K562 (cell line): Measurements from ENCODE around the gene DEDD2. TPM values are rescaled to one million over a fixed set of nuclear protein-coding genes. Genes with fewer than 3 reads are reported as not detected.
A peak's percentile ranks its signal among the peaks of the same experiment; 100 is the strongest.

Experiments
- E2F3 ChIP-seq: fragments of 250-450 bp; sonication (Bioruptor Pico); IDR thresholded peaks from 2 replicates; pipeline ENCODE4 v1.4.0; 2020; ENCODE audit warnings: mild to moderate bottlenecking
- FOXA3 ChIP-seq, 2 experiments: fragments of 450-650 bp in 1 of 2; sonication (generic) in 1 of 2; formaldehyde crosslinking; IDR thresholded peaks in 1 of 2; conservative IDR thresholded peaks in 1 of 2; 2 replicates each; pipeline versions ENCODE4 v1.4.0 to v1.8.0; 2020 to 2022; ENCODE audit warnings: mild to moderate bottlenecking in 2 of 2, missing genetic modification reagents in 1 of 2
- HBP1 ChIP-seq: fragments of 450-650 bp; formaldehyde crosslinking; IDR thresholded peaks from 2 replicates; pipeline ENCODE4 v1.4.0; 2022; ENCODE audit warnings: missing genetic modification characterization
- HNRNPH1 ChIP-seq: fragments of 200-400 bp; formaldehyde crosslinking; optimal IDR thresholded peaks from 2 replicates; pipeline ENCODE3; 2017; ENCODE audit warnings: low read depth, mild to moderate bottlenecking, low read length, moderate library complexity
- KAT2B ChIP-seq: IDR thresholded peaks from one replicate; pipeline ENCODE4 v1.6.1; 2012; ENCODE audit warnings: low read depth, mild to moderate bottlenecking, control low read depth, inconsistent platforms, low read length, moderate library complexity
- LCOR ChIP-seq: sonication (generic); formaldehyde crosslinking; IDR thresholded peaks from 2 replicates; pipeline ENCODE4 v1.8.0; 2022; ENCODE audit warnings: mild to moderate bottlenecking, missing genetic modification reagents
- MAFK ChIP-seq: IDR thresholded peaks from 2 replicates; pipeline ENCODE4 v1.6.1; 2011; ENCODE audit warnings: low read length, improper control_type of control experiment
- MAX ChIP-seq: sonication (generic); formaldehyde crosslinking; IDR thresholded peaks from 2 replicates; pipeline ENCODE4 v1.9.0; 2022; ENCODE audit warnings: mild to moderate bottlenecking, missing genetic modification reagents
- MBD2 ChIP-seq: sonication (generic); IDR thresholded peaks from 2 replicates; pipeline ENCODE4 v1.6.1; 2016; ENCODE audit warnings: low read depth, borderline replicate concordance
- PCBP1 ChIP-seq: fragments of 200-400 bp; formaldehyde crosslinking; IDR thresholded peaks from 2 replicates; pipeline ENCODE4 v1.6.1; 2018; ENCODE audit warnings: mild to moderate bottlenecking, low read depth, low read length; ENCODE audit not compliant: poor library complexity, severe bottlenecking
- POLR2G ChIP-seq: fragments of 200-400 bp; formaldehyde crosslinking; IDR thresholded peaks from 2 replicates; pipeline ENCODE4 v1.6.1; 2017; ENCODE audit warnings: low read depth, mild to moderate bottlenecking, antibody characterized with exemption, low read length, moderate library complexity
- PRDM10 ChIP-seq: fragments of 450-650 bp; IDR thresholded peaks from 2 replicates; pipeline ENCODE4 v1.6.1; 2018; ENCODE audit not compliant: partially characterized antibody
- RBM15 ChIP-seq: fragments of 200-400 bp; formaldehyde crosslinking; IDR thresholded peaks from 2 replicates; pipeline ENCODE4 v1.6.1; 2018; ENCODE audit warnings: mild to moderate bottlenecking, low read length, moderate library complexity; ENCODE audit not compliant: insufficient read depth
- SAP30 ChIP-seq: fragments of 200-600 bp; sonication (generic); IDR thresholded peaks from 2 replicates; pipeline ENCODE4 v1.6.1; 2012; ENCODE audit warnings: borderline replicate concordance, low read depth, mild to moderate bottlenecking, moderate library complexity, low read length, control low read depth, inconsistent platforms; ENCODE audit not compliant: insufficient read depth, poor library complexity, severe bottlenecking
- SUPT5H ChIP-seq: fragments of 450-650 bp; IDR thresholded peaks from 2 replicates; pipeline ENCODE4 v1.6.1; 2016
- ZNF12 ChIP-seq: sonication (generic); formaldehyde crosslinking; IDR thresholded peaks from 2 replicates; pipeline ENCODE4 v1.4.0; 2020; ENCODE audit warnings: mild to moderate bottlenecking, missing genetic modification reagents
- ZNF140 ChIP-seq: fragments of 250-450 bp; sonication (Bioruptor Pico); IDR thresholded peaks from 2 replicates; pipeline ENCODE4 v1.8.0; 2021; ENCODE audit warnings: moderate library complexity, mild to moderate bottlenecking, inconsistent platforms
- ZNF175 ChIP-seq: fragments of 200-800 bp; sonication (Bioruptor generic); IDR thresholded peaks from 2 replicates; pipeline ENCODE4 v1.6.1; 2016; ENCODE audit warnings: low read depth, mild to moderate bottlenecking, missing genetic modification characterization, missing compliant biosample characterization
- ZNF655 ChIP-seq: fragments of 250-450 bp; sonication (Bioruptor Pico); IDR thresholded peaks from 2 replicates; pipeline ENCODE4 v1.5.0; 2021
- ZNF668 ChIP-seq: fragments of 250-450 bp; sonication (Bioruptor Pico); IDR thresholded peaks from 2 replicates; pipeline ENCODE4 v1.8.0; 2022; ENCODE audit warnings: mild to moderate bottlenecking, inconsistent platforms
- ZNF695 ChIP-seq: fragments of 450-650 bp; formaldehyde crosslinking; IDR thresholded peaks from 2 replicates; pipeline ENCODE4 v1.4.0; 2020; ENCODE audit warnings: mild to moderate bottlenecking, moderate library complexity
- polyA plus RNA-seq, 8 experiments: library from polyadenylated mRNA; depleted of rRNA in 4 of 8; stranded (reverse) in 5 of 8; unstranded in 3 of 8; fragments of >200 nt; fragmentation: Nextera tagmentation in 2 of 8; fragmentation: Illumina TruSeq in 1 of 8; extraction: Ambion mirVana in 2 of 8; extraction: Trizol in 1 of 8; gene quantifications; 2 replicates each; pipeline versions ENCODE4 v1.2.1 to v1.2.3, GENCODE V29; 2011 to 2014; ENCODE audit warnings: inconsistent platforms in 1 of 8, missing spikeins in 1 of 8
- total RNA-seq, 7 experiments: library from RNA; depleted of rRNA in 6 of 7; stranded (reverse); fragments of >200 nt in 6 of 7; fragmentation: Illumina TruSeq in 2 of 7; extraction: Trizol in 2 of 7; gene quantifications; 2 replicates each; pipeline versions ENCODE4 v1.2.1 to v1.2.3, GENCODE V29; 2011 to 2021; ENCODE audit warnings: low replicate concordance in 1 of 7

Gene DEDD2
- total and polyA plus RNA-seq, 9 of the 15 experiments (the other 6 are each of a cell fraction or from before 2014, with no cell fraction given) = 4.3 to 43.0 (median 29.2) TPM

- TF ChIP-seq KAT2B (no peak), LCOR (no peak), HBP1 (CRISPR knock-in tag) (0 out of 2 replicates have a peak, but pooled peaks have one; percentile 38), PRDM10 (no peak), SUPT5H (peak; percentile 96), RBM15 (no peak), MBD2 (peak; percentile 97), ZNF12 (CRISPR knock-in tag) (no peak), ZNF695 (CRISPR knock-in tag) (no peak), MAFK (no peak), ZNF175 (CRISPR knock-in tag) (no peak), MAX (CRISPR knock-in tag) (no peak; the same call in 1 of the 2 replicates), FOXA3 (CRISPR knock-in tag; conservative IDR thresholded peaks at IDR 0.05 in 1 of 2, IDR thresholded peaks at IDR 0.05 in 1 of 2) (no peak), ZNF655 (CRISPR knock-in tag) (no peak), E2F3 (CRISPR knock-in tag) (0 out of 2 replicates have a peak, but pooled peaks have one; percentile 27), PCBP1 (no peak), ZNF140 (no peak), SAP30 (peak; percentile 73), POLR2G (peak; percentile 96), ZNF668 (no peak), HNRNPH1 (no peak)
Measured at GRCh38 chr19:42219812-42220750, 2.6 kb upstream of the DEDD2 start, which contains the start of gene ZNF526 (continued).
